Thyroid gland (tissue), 4 donors: ENCODE data around the gene EGR4. TPM values are rescaled to one million over a fixed set of nuclear protein-coding genes. Genes with fewer than 3 reads are reported as not detected.

Experiments used
- DNase-seq, 2 donors: peaks; one replicate each; pipeline ENCODE4 v3.0.0-alpha.2; 2019
- H3K27ac ChIP-seq, 3 donors: fragments of 200-600 bp; sonication (generic); 1 replicate in 2 of 3; 2 replicates in 1 of 3; pipeline ENCODE4 v1.5.1; 2016 to 2019; ENCODE audit warnings: mild to moderate bottlenecking in 1 of 3, moderate library complexity in 1 of 3
- H3K27me3 ChIP-seq: fragments of 200-600 bp; sonication (generic); one replicate; pipeline ENCODE4 v1.5.1; 2019
- H3K36me3 ChIP-seq, 2 donors: fragments of 200-600 bp; sonication (generic); one replicate each; pipeline ENCODE4 v1.5.1; 2016 to 2019
- H3K4me1 ChIP-seq, 2 donors: fragments of 200-600 bp; sonication (generic); one replicate each; pipeline ENCODE4 v1.5.1; 2017 to 2019
- H3K4me3 ChIP-seq, 3 donors: fragments of 200-600 bp; sonication (generic); replicated peaks in 1 of 3; 1 replicate in 2 of 3; 2 replicates in 1 of 3; pipeline ENCODE4 v1.5.1; 2016; ENCODE audit warnings: mild to moderate bottlenecking in 1 of 3
- H3K9me3 ChIP-seq: fragments of 200-600 bp; sonication (generic); one replicate; pipeline ENCODE4 v1.5.1; 2017
- POLR2A ChIP-seq, 2 donors: fragments of 450-650 bp; IDR thresholded peaks; one replicate each; pipeline ENCODE4 v1.6.1; 2017; ENCODE audit warnings: antibody characterized with exemption in 2 of 2, mild to moderate bottlenecking in 2 of 2, moderate library complexity in 1 of 2
- WGBS, 2 donors: methylation state at CpG; one replicate each; pipeline ENCODE4 v1.1.5; 2017; 5-methylcytosine and 5-hydroxymethylcytosine counted together
- intact Hi-C: fragments of 100-400 bp; cut with DNase I; formaldehyde crosslinking; loops from one replicate; pipeline ENCODE4 v1.15.1; 2023
- total RNA-seq, 4 donors: library from RNA; depleted of rRNA; stranded (reverse); fragments of >200 nt; gene quantifications; one replicate each; pipeline ENCODE4 v1.2.3, GENCODE V29; 2016
- TF ChIP-seq, protein P1 (sequence below), 6 experiments: fragments of 200-600 bp in 3 of 6; fragments of 450-650 bp in 3 of 6; sonication (generic) in 3 of 6; IDR thresholded peaks; one replicate each; pipeline ENCODE4 v1.5.1; 2016 to 2019; ENCODE audit warnings: antibody characterized with exemption in 6 of 6, mild to moderate bottlenecking in 2 of 6, inconsistent platforms in 1 of 6, moderate library complexity in 1 of 6

The EGR4 gene
- total RNA-seq, 4 donors from 2014 or later: not detected

DNA sequence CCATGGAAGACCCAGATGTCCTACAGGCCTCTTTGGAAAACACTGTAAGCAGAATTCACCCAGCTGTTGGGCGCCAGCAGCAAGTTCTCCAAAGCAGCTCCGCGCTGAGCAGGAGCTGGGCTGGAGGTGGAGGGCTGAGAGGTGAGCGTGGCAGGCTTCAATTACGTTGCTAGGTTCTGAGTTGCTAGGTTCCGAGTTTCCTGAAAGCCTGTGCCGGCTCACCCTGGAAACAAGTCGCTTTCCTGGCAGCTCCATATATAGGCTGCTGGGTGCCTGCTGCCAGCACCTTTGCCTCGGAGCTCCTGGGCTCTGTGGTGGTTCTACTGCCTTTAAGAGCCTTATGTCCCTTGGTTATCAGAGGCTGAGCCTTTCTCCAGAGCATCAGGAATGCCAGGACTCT is 14.4 kb upstream of the EGR4 start:
- Histone ChIP-seq H3K27me3 (no peaks in the 10 kb centered on the region), H3K9me3 (no peaks in the 10 kb centered on the region), H3K4me1 (no peaks in the 10 kb centered on the region), H3K4me3 (no peak overlapping the region), H3K27ac (no peak overlapping the region), H3K36me3 (no peaks in the 10 kb centered on the region)
- DNase-seq: no peak
- TF ChIP-seq, protein P1, sequence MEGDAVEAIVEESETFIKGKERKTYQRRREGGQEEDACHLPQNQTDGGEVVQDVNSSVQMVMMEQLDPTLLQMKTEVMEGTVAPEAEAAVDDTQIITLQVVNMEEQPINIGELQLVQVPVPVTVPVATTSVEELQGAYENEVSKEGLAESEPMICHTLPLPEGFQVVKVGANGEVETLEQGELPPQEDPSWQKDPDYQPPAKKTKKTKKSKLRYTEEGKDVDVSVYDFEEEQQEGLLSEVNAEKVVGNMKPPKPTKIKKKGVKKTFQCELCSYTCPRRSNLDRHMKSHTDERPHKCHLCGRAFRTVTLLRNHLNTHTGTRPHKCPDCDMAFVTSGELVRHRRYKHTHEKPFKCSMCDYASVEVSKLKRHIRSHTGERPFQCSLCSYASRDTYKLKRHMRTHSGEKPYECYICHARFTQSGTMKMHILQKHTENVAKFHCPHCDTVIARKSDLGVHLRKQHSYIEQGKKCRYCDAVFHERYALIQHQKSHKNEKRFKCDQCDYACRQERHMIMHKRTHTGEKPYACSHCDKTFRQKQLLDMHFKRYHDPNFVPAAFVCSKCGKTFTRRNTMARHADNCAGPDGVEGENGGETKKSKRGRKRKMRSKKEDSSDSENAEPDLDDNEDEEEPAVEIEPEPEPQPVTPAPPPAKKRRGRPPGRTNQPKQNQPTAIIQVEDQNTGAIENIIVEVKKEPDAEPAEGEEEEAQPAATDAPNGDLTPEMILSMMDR (IDR thresholded peaks at IDR 0.05): no peak
- TF ChIP-seq POLR2A (IDR thresholded peaks at IDR 0.05): no peak
- intact Hi-C loops: no loop called here
- 58 to 77% methylated on average over 7 to 9 of the region's 9 CpGs for WGBS, 2 donors

DNA sequence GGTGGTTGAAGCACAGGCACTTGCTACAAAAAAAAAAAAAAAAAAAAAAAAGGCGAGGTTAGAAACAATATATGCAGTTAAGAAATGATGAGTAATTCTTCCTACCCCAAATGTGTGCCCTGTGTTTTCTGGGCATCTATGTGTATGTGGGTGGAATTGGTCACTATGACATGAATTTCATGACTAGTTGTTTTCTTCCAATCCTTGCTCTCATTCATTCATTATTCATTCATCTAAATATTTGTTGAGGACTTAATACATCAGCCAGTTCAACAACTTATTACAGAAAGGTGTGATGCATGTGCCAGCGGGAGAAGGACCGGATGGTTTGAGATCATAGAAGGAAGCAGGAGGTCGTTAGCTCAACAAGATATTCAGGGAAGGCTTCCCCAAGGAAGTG is 8.3 kb upstream of the EGR4 start:
- intact Hi-C loops: no loop called here
- no peak for DNase-seq
- TF ChIP-seq, protein P1 (IDR thresholded peaks at IDR 0.05): no peak
- TF ChIP-seq POLR2A (IDR thresholded peaks at IDR 0.05): no peak
- H3K9me3 ChIP-seq: no peaks in the 10 kb centered on the region
- H3K4me1 ChIP-seq: no peaks in the 10 kb centered on the region
- H3K27me3 ChIP-seq: no peaks in the 10 kb centered on the region
- WGBS, 2 donors: 69 to 76% methylated on average over 4 of the region's 4 CpGs
- H3K36me3 ChIP-seq: no peaks in the 10 kb centered on the region
- H3K4me3 ChIP-seq: no peak overlapping the region
- H3K27ac ChIP-seq: no peak overlapping the region

DNA sequence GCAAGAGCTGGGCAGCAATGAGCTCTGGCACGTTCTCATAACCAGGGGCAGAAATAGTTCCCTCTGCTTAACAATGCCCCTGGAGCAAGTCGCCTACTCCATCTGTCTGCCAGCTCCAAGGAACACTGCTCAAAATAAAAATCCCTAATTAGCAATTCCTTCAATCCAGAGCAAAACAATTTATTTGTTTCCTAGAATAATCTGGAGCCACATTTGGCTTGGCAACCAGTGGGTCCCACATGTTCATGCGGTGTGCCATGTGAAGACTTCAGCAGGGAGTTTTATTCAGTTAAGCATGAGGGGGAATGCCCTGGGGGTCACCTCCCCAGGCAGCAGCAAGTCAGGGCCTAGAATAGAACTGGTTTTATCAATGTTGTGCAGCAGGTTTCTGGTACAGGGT is 7.6 kb upstream of the EGR4 start:
- Histone ChIP-seq H3K27me3 (no peaks in the 10 kb centered on the region), H3K4me1 (no peaks in the 10 kb centered on the region), H3K9me3 (no peaks in the 10 kb centered on the region), H3K27ac (no peak overlapping the region), H3K36me3 (no peaks in the 10 kb centered on the region), H3K4me3 (no peak overlapping the region)
- DNase-seq: no peak
- intact Hi-C loops: no loop called here
- no peak for TF ChIP-seq POLR2A (IDR thresholded peaks at IDR 0.05)
- TF ChIP-seq, protein P1 (IDR thresholded peaks at IDR 0.05): no peak
- 76 to 77% methylated on average over 3 of the region's 3 CpGs for WGBS, 2 donors

DNA sequence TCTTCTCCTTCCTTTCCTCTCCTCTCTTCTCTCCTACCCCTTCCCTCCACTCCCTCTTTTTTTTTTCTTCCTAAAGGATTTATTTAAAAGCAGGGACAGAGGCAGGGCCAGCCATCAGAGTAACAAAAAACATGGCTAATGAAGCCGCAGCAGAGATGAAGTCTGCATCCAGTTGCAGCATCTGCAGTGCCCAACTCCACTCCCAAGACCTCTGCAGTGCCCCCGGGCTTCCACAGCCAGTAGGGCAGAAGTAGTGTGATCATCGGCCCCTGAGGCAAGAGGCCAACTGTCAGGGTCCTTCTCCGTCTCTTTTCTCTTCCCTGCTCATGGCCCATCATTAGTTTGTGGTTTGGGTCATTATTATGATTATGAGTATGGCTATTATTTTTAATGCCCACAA is 4.2 kb upstream of the EGR4 start:
- intact Hi-C loops: no loop called here
- peaks cover 18% of the 10 kb centered on the region for H3K27me3 ChIP-seq
- TF ChIP-seq, protein P1 (IDR thresholded peaks at IDR 0.05): no peak
- no peak for TF ChIP-seq POLR2A (IDR thresholded peaks at IDR 0.05)
- 60 to 67% methylated on average over 4 of the region's 4 CpGs for WGBS, 2 donors
- no peak overlapping the region for H3K4me3 ChIP-seq
- no peaks in the 10 kb centered on the region for H3K9me3 ChIP-seq
- no peak overlapping the region for H3K27ac ChIP-seq
- H3K4me1 ChIP-seq: peaks cover 0 to 9% of the 10 kb centered on the region in 2 donors
- DNase-seq: no peak
- no peaks in the 10 kb centered on the region for H3K36me3 ChIP-seq

DNA sequence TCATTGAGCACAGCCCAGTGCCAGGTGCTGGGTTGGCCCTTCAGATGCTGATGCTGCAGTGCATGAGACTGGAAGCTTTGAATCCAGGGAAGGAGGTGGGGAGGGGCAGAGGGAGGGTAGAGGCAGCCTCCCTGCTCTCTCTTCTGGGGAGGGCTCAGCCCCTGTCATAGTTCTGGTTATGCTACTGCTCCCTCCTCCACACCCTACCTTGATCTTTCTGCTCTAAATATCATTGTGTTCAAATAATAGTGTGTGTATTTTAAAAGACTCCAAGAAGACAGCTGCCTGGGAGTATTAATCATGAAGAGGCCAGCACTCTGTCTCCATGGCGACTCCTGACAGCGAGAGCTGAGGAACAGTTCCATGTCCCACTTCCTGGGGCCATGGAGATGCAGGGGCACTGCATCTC is 3.8 kb upstream of the EGR4 start:
- no peak overlapping the region for H3K4me3 ChIP-seq
- no peaks in the 10 kb centered on the region for H3K36me3 ChIP-seq
- no peak for DNase-seq
- intact Hi-C loops: no loop called here
- no peak overlapping the region for H3K27ac ChIP-seq
- TF ChIP-seq, protein P1 (IDR thresholded peaks at IDR 0.05): no peak
- no peak for TF ChIP-seq POLR2A (IDR thresholded peaks at IDR 0.05)
- H3K9me3 ChIP-seq: no peaks in the 10 kb centered on the region
- H3K27me3 ChIP-seq: peaks cover 22% of the 10 kb centered on the region
- WGBS, 2 donors: 9 to 21% methylated on average over 2 of the region's 2 CpGs
- peaks cover 0 to 9% of the 10 kb centered on the region in 2 donors for H3K4me1 ChIP-seq
